ENCODE results near the gene ZSCAN2.
"Not testable (repeated sequence)": the region's sequence is repeated elsewhere in the genome, so short reads cannot be mapped to it uniquely, and the experiment has no call there.

GRCh38 chr15:84568021-84568420, 32.8 kb upstream of the ZSCAN2 start:
- TF ChIP-seq ZFX (IDR thresholded peaks at IDR 0.05; ENCODE audit: borderline replicate concordance); CTCF (IDR thresholded peaks at IDR 0.05): not testable (repeated sequence)
